HEK293 (cell line): ENCODE data around the gene TGM5.

Source experiments
- CTCF ChIA-PET: fragments of 350-600 bp; formaldehyde crosslinking; extraction: SDS; loops from one replicate; lab custom pipeline; 2021; ENCODE audit warnings: antibody characterized with exemption; lab: Yijun Ruan, JAX
- POLR2A ChIA-PET: fragments of 300-600 bp; formaldehyde crosslinking; extraction: SDS; loops from one replicate; lab custom pipeline; 2020; ENCODE audit warnings: antibody characterized with exemption, inconsistent platforms; lab: Yijun Ruan, JAX
- H3K27ac ChIP-seq: fragments of 200-500 bp; sonication (Bioruptor generic); 2 replicates; pipeline ENCODE4 v1.5.1; 2014; ENCODE audit warnings: low read depth, low read length, control low read depth, inconsistent platforms; ENCODE audit errors: extremely low read depth
- H3K36me3 ChIP-seq, 2 experiments: fragments of 200-500 bp in 1 of 2; sonication (Bioruptor generic) in 1 of 2; 1 replicate in 1 of 2; 2 replicates in 1 of 2; pipeline ENCODE4 v1.5.1; 2014 to 2017; ENCODE audit warnings: inconsistent platforms in 2 of 2, low read length in 2 of 2; ENCODE audit not compliant: control insufficient read depth in 2 of 2, insufficient read depth in 1 of 2
- H3K4me1 ChIP-seq: fragments of 200-500 bp; sonication (Bioruptor generic); 2 replicates; pipeline ENCODE4 v1.5.1; 2014; ENCODE audit warnings: mild to moderate bottlenecking, low read length, inconsistent platforms; ENCODE audit not compliant: control insufficient read depth, insufficient read depth
- H3K4me3 ChIP-seq: 2 replicates; pipeline ENCODE4 v1.5.1; 2011; ENCODE audit warnings: low read depth, mild to moderate bottlenecking, control low read depth, low read length, moderate library complexity
- H3K9me3 ChIP-seq: fragments of 200-500 bp; sonication (Bioruptor generic); 2 replicates; pipeline ENCODE4 v1.5.1; 2014; ENCODE audit warnings: low read depth, low read length, inconsistent platforms; ENCODE audit not compliant: control insufficient read depth, insufficient read depth
- AEBP2 ChIP-seq: fragments of 450-650 bp; formaldehyde crosslinking; IDR thresholded peaks from 2 replicates; pipeline ENCODE4 v1.5.1; 2016; ENCODE audit warnings: missing biosample characterization, missing genetic modification characterization, borderline replicate concordance
- ATF2 ChIP-seq: fragments of 450-650 bp; formaldehyde crosslinking; IDR thresholded peaks from 2 replicates; pipeline ENCODE4 v1.5.1; 2016; ENCODE audit warnings: missing biosample characterization, missing genetic modification characterization, low read depth
- HOXA7 ChIP-seq: sonication (generic); formaldehyde crosslinking; IDR thresholded peaks from 2 replicates; pipeline ENCODE4 v1.8.1; 2022; ENCODE audit warnings: missing genetic modification reagents, borderline replicate concordance
- KLF10 ChIP-seq: fragments of 450-650 bp; IDR thresholded peaks from 2 replicates; pipeline ENCODE4 v1.5.1; 2018; ENCODE audit warnings: missing biosample characterization, mild to moderate bottlenecking, missing genetic modification characterization
- KLF7 ChIP-seq: fragments of 450-650 bp; formaldehyde crosslinking; IDR thresholded peaks from 2 replicates; pipeline ENCODE4 v1.5.1; 2016; ENCODE audit warnings: missing biosample characterization, missing genetic modification characterization, borderline replicate concordance
- PRDM1 ChIP-seq: fragments of 450-650 bp; formaldehyde crosslinking; IDR thresholded peaks from 2 replicates; pipeline ENCODE4; 2016; ENCODE audit warnings: missing biosample characterization, missing genetic modification characterization
- SCRT2 ChIP-seq: fragments of 450-650 bp; formaldehyde crosslinking; IDR thresholded peaks from 2 replicates; pipeline ENCODE4 v1.5.1; 2016; ENCODE audit warnings: missing biosample characterization, missing genetic modification characterization
- SP2 ChIP-seq: fragments of 450-650 bp; formaldehyde crosslinking; IDR thresholded peaks from 2 replicates; pipeline ENCODE4 v1.5.1; 2016; ENCODE audit warnings: missing biosample characterization, missing genetic modification characterization
- SP3 ChIP-seq: fragments of 450-650 bp; formaldehyde crosslinking; IDR thresholded peaks from 2 replicates; pipeline ENCODE4 v1.5.1; 2016; ENCODE audit warnings: missing biosample characterization, missing genetic modification characterization
- YY1 ChIP-seq: fragments of 450-650 bp; formaldehyde crosslinking; IDR thresholded peaks from 2 replicates; pipeline ENCODE4 v1.5.1; 2018; ENCODE audit warnings: missing biosample characterization, missing genetic modification characterization
- ZBTB49 ChIP-seq: fragments of 450-650 bp; formaldehyde crosslinking; IDR thresholded peaks from 2 replicates; pipeline ENCODE4 v1.5.1; 2016; ENCODE audit warnings: missing biosample characterization, missing genetic modification characterization, low read depth
- ZEB2 ChIP-seq: fragments of 450-650 bp; formaldehyde crosslinking; IDR thresholded peaks from 2 replicates; pipeline ENCODE4 v1.5.1; 2016; ENCODE audit warnings: missing biosample characterization, missing genetic modification characterization
- ZNF112 ChIP-seq: fragments of 450-650 bp; formaldehyde crosslinking; IDR thresholded peaks from 2 replicates; pipeline ENCODE4 v1.5.0; 2017; ENCODE audit warnings: missing biosample characterization, missing genetic modification characterization
- ZNF121 ChIP-seq: fragments of 450-650 bp; formaldehyde crosslinking; IDR thresholded peaks from 2 replicates; pipeline ENCODE4 v1.5.1; 2016; ENCODE audit warnings: missing biosample characterization, missing genetic modification characterization
- ZNF140 ChIP-seq: fragments of 450-650 bp; formaldehyde crosslinking; IDR thresholded peaks from 2 replicates; pipeline ENCODE4 v1.5.1; 2016; ENCODE audit warnings: missing biosample characterization, missing genetic modification characterization
- ZNF155 ChIP-seq: fragments of 450-650 bp; formaldehyde crosslinking; IDR thresholded peaks from 2 replicates; pipeline ENCODE4 v1.5.1; 2016; ENCODE audit warnings: missing biosample characterization, missing genetic modification characterization
- ZNF311 ChIP-seq: fragments of 450-650 bp; formaldehyde crosslinking; IDR thresholded peaks from 2 replicates; pipeline ENCODE4 v1.5.1; 2017; ENCODE audit warnings: missing biosample characterization, missing genetic modification characterization, borderline replicate concordance
- ZNF366 ChIP-seq: fragments of 450-650 bp; formaldehyde crosslinking; conservative IDR thresholded peaks from 2 replicates; pipeline ENCODE4 v1.5.1; 2016; ENCODE audit warnings: missing biosample characterization, missing genetic modification characterization
- ZNF423 ChIP-seq: fragments of 450-650 bp; formaldehyde crosslinking; IDR thresholded peaks from 2 replicates; pipeline ENCODE4 v1.5.1; 2016; ENCODE audit warnings: missing biosample characterization, missing genetic modification characterization
- ZNF473 ChIP-seq: fragments of 450-650 bp; formaldehyde crosslinking; IDR thresholded peaks from 2 replicates; pipeline ENCODE4 v1.5.1; 2017; ENCODE audit warnings: missing biosample characterization, missing genetic modification characterization
- ZNF48 ChIP-seq: fragments of 450-650 bp; formaldehyde crosslinking; IDR thresholded peaks from 2 replicates; pipeline ENCODE4 v1.5.1; 2016; ENCODE audit warnings: missing biosample characterization, missing genetic modification characterization
- ZNF549 ChIP-seq: fragments of 450-650 bp; IDR thresholded peaks from 2 replicates; pipeline ENCODE4 v1.5.1; 2018; ENCODE audit warnings: missing biosample characterization, missing genetic modification characterization, mild to moderate bottlenecking, inconsistent platforms, moderate library complexity
- ZNF621 ChIP-seq: fragments of 450-650 bp; formaldehyde crosslinking; IDR thresholded peaks from 2 replicates; pipeline ENCODE4 v1.5.1; 2017; ENCODE audit warnings: missing biosample characterization, missing genetic modification characterization
- ZNF626 ChIP-seq: fragments of 450-650 bp; sonication (Bioruptor Pico); formaldehyde crosslinking; IDR thresholded peaks from 2 replicates; pipeline ENCODE4 v1.5.1; 2018; ENCODE audit warnings: missing biosample characterization, missing genetic modification characterization, inconsistent platforms
- ZNF645 ChIP-seq: fragments of 450-650 bp; formaldehyde crosslinking; IDR thresholded peaks from 2 replicates; pipeline ENCODE4; 2016; ENCODE audit warnings: missing biosample characterization, missing genetic modification characterization
- ZNF768 ChIP-seq: fragments of 450-650 bp; formaldehyde crosslinking; IDR thresholded peaks from 2 replicates; pipeline ENCODE4 v1.5.1; 2018; ENCODE audit warnings: missing biosample characterization, mild to moderate bottlenecking, missing genetic modification characterization
- ZSCAN16 ChIP-seq: fragments of 450-650 bp; formaldehyde crosslinking; IDR thresholded peaks from 2 replicates; pipeline ENCODE4 v1.5.1; 2016; ENCODE audit warnings: missing biosample characterization, missing genetic modification characterization
- ZSCAN5A ChIP-seq: fragments of 450-650 bp; formaldehyde crosslinking; IDR thresholded peaks from 2 replicates; pipeline ENCODE4 v1.5.1; 2016; ENCODE audit warnings: missing biosample characterization, missing genetic modification characterization

Gene TGM5

GRCh38 chr15:43249699-43250203 is 17.0 kb downstream of the TGM5 start:
- TF ChIP-seq ZBTB49 (no peak), SCRT2 (tag by site-specific recombination) (no peak), ZNF626 (tag by site-specific recombination) (no peak), ZSCAN5A (tag by site-specific recombination) (no peak)
- no peak overlapping the region for H3K27ac ChIP-seq
- H3K9me3 ChIP-seq = no peaks in the 10 kb centered on the region
- H3K4me1 ChIP-seq = no peaks in the 10 kb centered on the region
- H3K36me3 ChIP-seq = no peaks in the 10 kb centered on the region
- ChIA-PET CTCF (interaction anchor here (1.8 kb wide), 1 partner anchor 24 kb away, joined by 4 read pairs; no protein-coding TSS in a partner anchor), POLR2A (no interaction called here)
- H3K4me3 ChIP-seq = no peak overlapping the region

GRCh38 chr15:43249236-43249635 is 17.5 kb downstream of the TGM5 start:
- Histone ChIP-seq H3K9me3 (no peaks in the 10 kb centered on the region), H3K4me3 (no peak overlapping the region), H3K4me1 (no peaks in the 10 kb centered on the region), H3K36me3 (no peaks in the 10 kb centered on the region), H3K27ac (no peak overlapping the region)
- POLR2A ChIA-PET = no interaction called here
- TF ChIP-seq ATF2 = no peak
- CTCF ChIA-PET = interaction anchor here (1.0 to 1.8 kb wide), 2 partner anchors 24 kb away, joined by 4 to 6 read pairs; no protein-coding TSS in a partner anchor

- CTCF ChIA-PET = interaction anchor here (0.7 to 2.2 kb wide), 2 partner anchors 38 to 1147 kb away, joined by 3 to 6 read pairs; no protein-coding TSS in a partner anchor
- Histone ChIP-seq H3K36me3 (no peaks in the 10 kb centered on the region), H3K4me3 (no peak overlapping the region)
Measured at GRCh38 chr15:43246261-43246774, 20.4 kb downstream of the TGM5 start.

GRCh38 chr15:43244092-43244491 is 22.6 kb downstream of the TGM5 start:
- Histone ChIP-seq H3K4me3 (no peak overlapping the region), H3K9me3 (no peaks in the 10 kb centered on the region), H3K4me1 (no peaks in the 10 kb centered on the region), H3K27ac (no peak overlapping the region), H3K36me3 (no peaks in the 10 kb centered on the region)
- POLR2A ChIA-PET = no interaction called here
- CTCF ChIA-PET = no interaction called here
- TF ChIP-seq SP3 (tag by site-specific recombination) (no peak), AEBP2 (no peak), ZNF473 (tag by site-specific recombination) (no peak), YY1 (tag by site-specific recombination) (no peak), ZNF121 (tag by site-specific recombination) (no peak), ZNF549 (tag by site-specific recombination) (no peak), ZNF645 (tag by site-specific recombination) (no peak), ZNF621 (tag by site-specific recombination) (no peak), ZNF155 (no peak), KLF10 (tag by site-specific recombination) (no peak), SP2 (tag by site-specific recombination) (no peak), ZNF140 (tag by site-specific recombination) (no peak)

More at GRCh38 chr15:43246261-43246774, 20.4 kb downstream of the TGM5 start:
- TF ChIP-seq ZNF768 (tag by site-specific recombination) (no peak), ZSCAN16 (tag by site-specific recombination) (no peak), ZNF423 (no peak), HOXA7 (CRISPR knock-in tag) (no peak), ZNF48 (tag by site-specific recombination) (no peak), PRDM1 (tag by site-specific recombination) (no peak), ZNF366 (tag by site-specific recombination) (no peak), ZEB2 (no peak), KLF7 (tag by site-specific recombination) (no peak), ZNF311 (tag by site-specific recombination) (no peak), ZNF112 (tag by site-specific recombination) (no peak)
- no peaks in the 10 kb centered on the region for H3K9me3 ChIP-seq
- no peak overlapping the region for H3K27ac ChIP-seq
- H3K4me1 ChIP-seq = no peaks in the 10 kb centered on the region
- POLR2A ChIA-PET = no interaction called here
